Measurements from ENCODE around the gene LECT2.

The LECT2 gene

DNA sequence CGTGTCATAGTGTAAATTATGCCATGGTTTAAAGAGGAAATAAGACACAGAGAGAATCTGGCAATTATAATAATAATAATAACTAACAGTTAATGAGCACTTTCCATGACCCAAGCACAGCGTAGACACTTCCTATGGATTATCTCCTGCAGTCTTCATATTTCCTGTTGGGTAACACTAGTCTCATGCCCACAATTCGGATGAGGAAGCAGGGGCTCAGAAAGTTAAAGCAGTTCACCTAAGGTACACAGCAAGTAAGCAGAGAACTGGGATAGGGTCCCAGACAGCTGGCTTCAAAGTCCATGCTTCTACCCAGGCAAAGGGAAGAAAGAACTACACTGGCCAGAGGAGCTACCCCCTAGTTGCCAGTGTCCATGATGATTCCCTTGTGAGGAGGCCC is 46.1 kb upstream of the LECT2 start:
- H3K27ac ChIP-seq (replicated peaks) = no peak overlapping the region
- peak in 1 of 2 experiments; percentile 13 for DNase-seq (ENCODE audit: low read depth in 1 of 2, low spot score in 1 of 2)
- H3K4me3 ChIP-seq (replicated peaks; ENCODE audit: insufficient read depth, low read length) = no peak overlapping the region
- no peak for TF ChIP-seq SPI1 (IDR thresholded peaks at IDR 0.05; ENCODE audit: borderline replicate concordance, low read depth)
- no peak for TF ChIP-seq GABPA (IDR thresholded peaks at IDR 0.05; ENCODE audit: low read depth)
- TF ChIP-seq POLR2AphosphoS5 (IDR thresholded peaks at IDR 0.05; ENCODE audit: low read depth) = no peak
- H3K27me3 ChIP-seq (ENCODE audit: insufficient read depth, poor library complexity, severe bottlenecking) = no peaks in the 10 kb centered on the region

DNA sequence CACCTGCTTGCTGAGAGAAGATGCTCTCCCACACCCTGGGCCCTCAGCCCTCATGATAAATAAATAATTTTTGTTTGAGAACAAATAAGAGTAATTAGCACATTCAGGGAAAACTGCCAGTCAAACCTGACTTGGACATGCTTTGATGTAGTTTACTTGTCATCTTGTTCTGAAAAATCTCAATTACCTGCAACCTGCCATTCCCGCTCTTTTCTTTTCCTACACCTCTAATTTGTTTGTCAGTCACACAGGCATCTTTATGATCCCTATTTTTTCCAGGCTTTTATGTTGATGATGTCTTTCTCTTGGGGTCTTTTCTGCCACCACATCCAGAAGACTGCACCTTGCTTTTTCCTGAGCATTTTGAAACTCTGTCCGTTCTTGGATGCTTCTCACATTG is 45.4 kb upstream of the LECT2 start:
- TF ChIP-seq POLR2AphosphoS5 (IDR thresholded peaks at IDR 0.05; ENCODE audit: low read depth) (no peak), SPI1 (IDR thresholded peaks at IDR 0.05; ENCODE audit: borderline replicate concordance, low read depth) (no peak), GABPA (IDR thresholded peaks at IDR 0.05; ENCODE audit: low read depth) (no peak)
- TF ChIP-seq, protein P1, sequence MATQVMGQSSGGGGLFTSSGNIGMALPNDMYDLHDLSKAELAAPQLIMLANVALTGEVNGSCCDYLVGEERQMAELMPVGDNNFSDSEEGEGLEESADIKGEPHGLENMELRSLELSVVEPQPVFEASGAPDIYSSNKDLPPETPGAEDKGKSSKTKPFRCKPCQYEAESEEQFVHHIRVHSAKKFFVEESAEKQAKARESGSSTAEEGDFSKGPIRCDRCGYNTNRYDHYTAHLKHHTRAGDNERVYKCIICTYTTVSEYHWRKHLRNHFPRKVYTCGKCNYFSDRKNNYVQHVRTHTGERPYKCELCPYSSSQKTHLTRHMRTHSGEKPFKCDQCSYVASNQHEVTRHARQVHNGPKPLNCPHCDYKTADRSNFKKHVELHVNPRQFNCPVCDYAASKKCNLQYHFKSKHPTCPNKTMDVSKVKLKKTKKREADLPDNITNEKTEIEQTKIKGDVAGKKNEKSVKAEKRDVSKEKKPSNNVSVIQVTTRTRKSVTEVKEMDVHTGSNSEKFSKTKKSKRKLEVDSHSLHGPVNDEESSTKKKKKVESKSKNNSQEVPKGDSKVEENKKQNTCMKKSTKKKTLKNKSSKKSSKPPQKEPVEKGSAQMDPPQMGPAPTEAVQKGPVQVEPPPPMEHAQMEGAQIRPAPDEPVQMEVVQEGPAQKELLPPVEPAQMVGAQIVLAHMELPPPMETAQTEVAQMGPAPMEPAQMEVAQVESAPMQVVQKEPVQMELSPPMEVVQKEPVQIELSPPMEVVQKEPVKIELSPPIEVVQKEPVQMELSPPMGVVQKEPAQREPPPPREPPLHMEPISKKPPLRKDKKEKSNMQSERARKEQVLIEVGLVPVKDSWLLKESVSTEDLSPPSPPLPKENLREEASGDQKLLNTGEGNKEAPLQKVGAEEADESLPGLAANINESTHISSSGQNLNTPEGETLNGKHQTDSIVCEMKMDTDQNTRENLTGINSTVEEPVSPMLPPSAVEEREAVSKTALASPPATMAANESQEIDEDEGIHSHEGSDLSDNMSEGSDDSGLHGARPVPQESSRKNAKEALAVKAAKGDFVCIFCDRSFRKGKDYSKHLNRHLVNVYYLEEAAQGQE (IDR thresholded peaks at IDR 0.05; ENCODE audit: insufficient replicate concordance, low read depth) = no peak
- TF ChIP-seq, protein P2, sequence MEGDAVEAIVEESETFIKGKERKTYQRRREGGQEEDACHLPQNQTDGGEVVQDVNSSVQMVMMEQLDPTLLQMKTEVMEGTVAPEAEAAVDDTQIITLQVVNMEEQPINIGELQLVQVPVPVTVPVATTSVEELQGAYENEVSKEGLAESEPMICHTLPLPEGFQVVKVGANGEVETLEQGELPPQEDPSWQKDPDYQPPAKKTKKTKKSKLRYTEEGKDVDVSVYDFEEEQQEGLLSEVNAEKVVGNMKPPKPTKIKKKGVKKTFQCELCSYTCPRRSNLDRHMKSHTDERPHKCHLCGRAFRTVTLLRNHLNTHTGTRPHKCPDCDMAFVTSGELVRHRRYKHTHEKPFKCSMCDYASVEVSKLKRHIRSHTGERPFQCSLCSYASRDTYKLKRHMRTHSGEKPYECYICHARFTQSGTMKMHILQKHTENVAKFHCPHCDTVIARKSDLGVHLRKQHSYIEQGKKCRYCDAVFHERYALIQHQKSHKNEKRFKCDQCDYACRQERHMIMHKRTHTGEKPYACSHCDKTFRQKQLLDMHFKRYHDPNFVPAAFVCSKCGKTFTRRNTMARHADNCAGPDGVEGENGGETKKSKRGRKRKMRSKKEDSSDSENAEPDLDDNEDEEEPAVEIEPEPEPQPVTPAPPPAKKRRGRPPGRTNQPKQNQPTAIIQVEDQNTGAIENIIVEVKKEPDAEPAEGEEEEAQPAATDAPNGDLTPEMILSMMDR (IDR thresholded peaks at IDR 0.05; ENCODE audit: insufficient read depth, low read length) = no peak
- Histone ChIP-seq H3K27ac (replicated peaks) (no peak overlapping the region), H3K27me3 (ENCODE audit: insufficient read depth, poor library complexity, severe bottlenecking) (no peaks in the 10 kb centered on the region), H3K4me3 (replicated peaks; ENCODE audit: insufficient read depth, low read length) (no peak overlapping the region)
- no peak for DNase-seq (ENCODE audit: low read depth in 1 of 2, low spot score in 1 of 2)

DNA sequence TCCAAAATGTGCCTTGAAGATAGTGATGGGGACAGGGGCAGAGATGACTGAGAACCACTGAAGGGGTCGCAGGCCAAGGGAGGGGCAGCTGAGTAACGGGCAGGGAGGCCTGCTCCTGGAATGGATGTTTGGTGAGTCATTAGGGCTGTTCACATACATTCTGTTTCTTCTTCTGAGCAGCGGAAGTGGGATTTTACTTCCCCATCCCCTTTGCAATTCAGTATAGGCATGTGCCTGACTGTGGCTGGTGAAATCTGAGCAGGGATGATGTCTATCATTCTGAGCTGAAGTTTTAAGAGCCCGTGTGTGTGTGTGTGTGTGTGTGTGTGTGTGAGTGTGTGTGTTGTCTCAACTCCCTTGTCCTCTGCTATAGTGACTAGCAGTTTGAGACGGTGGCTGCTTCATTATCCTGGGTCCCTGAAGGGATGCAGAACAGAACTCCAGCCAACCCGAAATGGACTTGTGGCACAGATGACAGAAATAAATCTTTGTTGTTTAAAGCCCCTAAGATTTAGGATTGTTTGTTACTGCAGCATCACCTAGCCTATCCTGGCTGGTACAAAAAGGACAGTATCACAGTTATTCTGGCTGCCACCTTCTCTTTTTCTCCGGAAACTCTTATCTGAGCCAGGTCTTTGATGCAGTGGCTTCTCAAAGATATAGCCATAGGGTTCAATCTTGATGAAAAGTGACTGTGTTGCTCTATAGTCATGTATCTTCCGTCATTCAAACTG is 44.8 kb upstream of the LECT2 start:
- H3K4me3 ChIP-seq (replicated peaks; ENCODE audit: insufficient read depth, low read length) = no peak overlapping the region
- no peak overlapping the region for H3K27ac ChIP-seq (replicated peaks)
- DNase-seq (ENCODE audit: low read depth in 1 of 2, low spot score in 1 of 2) = peak in 1 of 2 experiments; percentile 38
- no peaks in the 10 kb centered on the region for H3K27me3 ChIP-seq (ENCODE audit: insufficient read depth, poor library complexity, severe bottlenecking)
- TF ChIP-seq, protein P1 (IDR thresholded peaks at IDR 0.05; ENCODE audit: insufficient replicate concordance, low read depth) = no peak
- TF ChIP-seq, protein P2 (IDR thresholded peaks at IDR 0.05; ENCODE audit: insufficient read depth, low read length) = no peak
- no peak for TF ChIP-seq SPI1 (IDR thresholded peaks at IDR 0.05; ENCODE audit: borderline replicate concordance, low read depth)
- no peak for TF ChIP-seq GABPA (IDR thresholded peaks at IDR 0.05; ENCODE audit: low read depth)
- TF ChIP-seq POLR2AphosphoS5 (IDR thresholded peaks at IDR 0.05; ENCODE audit: low read depth) = no peak

DNA sequence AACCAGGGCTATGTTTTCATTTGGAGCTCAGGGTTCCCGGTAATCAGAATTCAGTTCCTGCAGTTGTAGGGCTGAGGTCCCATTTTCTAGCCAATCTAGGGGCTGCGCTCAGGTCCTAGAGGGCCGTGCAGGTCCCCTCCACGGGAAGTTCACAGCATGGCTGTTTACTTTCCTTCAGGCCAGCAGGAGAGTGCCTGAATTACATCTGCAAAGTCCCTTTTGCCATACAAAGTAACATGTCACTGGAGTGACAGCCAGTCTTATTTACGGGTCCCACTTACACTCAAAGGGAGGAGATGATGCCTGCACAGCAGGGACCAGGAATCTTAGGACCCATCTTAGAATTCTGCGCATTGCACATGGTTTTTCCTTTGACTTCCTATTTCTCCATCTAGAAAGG is 44.1 kb upstream of the LECT2 start:
- Histone ChIP-seq H3K27me3 (ENCODE audit: insufficient read depth, poor library complexity, severe bottlenecking) (no peaks in the 10 kb centered on the region), H3K27ac (replicated peaks) (no peak overlapping the region), H3K4me3 (replicated peaks; ENCODE audit: insufficient read depth, low read length) (no peak overlapping the region)
- TF ChIP-seq, protein P2 (IDR thresholded peaks at IDR 0.05; ENCODE audit: insufficient read depth, low read length) = no peak
- TF ChIP-seq POLR2AphosphoS5 (IDR thresholded peaks at IDR 0.05; ENCODE audit: low read depth) (no peak), SPI1 (IDR thresholded peaks at IDR 0.05; ENCODE audit: borderline replicate concordance, low read depth) (no peak), GABPA (IDR thresholded peaks at IDR 0.05; ENCODE audit: low read depth) (no peak)
- TF ChIP-seq, protein P1 (IDR thresholded peaks at IDR 0.05; ENCODE audit: insufficient replicate concordance, low read depth) = no peak
- DNase-seq (ENCODE audit: low read depth in 1 of 2, low spot score in 1 of 2) = no peak
